Globus pallidus (tissue), 1 donor: Measurements from ENCODE around the gene LRRTM3.

Experiments
- DNase-seq: peaks from one replicate; pipeline ENCODE4 v3.0.0-alpha.2; 2015; ENCODE audit warnings: low spot score

The LRRTM3 gene

DNA sequence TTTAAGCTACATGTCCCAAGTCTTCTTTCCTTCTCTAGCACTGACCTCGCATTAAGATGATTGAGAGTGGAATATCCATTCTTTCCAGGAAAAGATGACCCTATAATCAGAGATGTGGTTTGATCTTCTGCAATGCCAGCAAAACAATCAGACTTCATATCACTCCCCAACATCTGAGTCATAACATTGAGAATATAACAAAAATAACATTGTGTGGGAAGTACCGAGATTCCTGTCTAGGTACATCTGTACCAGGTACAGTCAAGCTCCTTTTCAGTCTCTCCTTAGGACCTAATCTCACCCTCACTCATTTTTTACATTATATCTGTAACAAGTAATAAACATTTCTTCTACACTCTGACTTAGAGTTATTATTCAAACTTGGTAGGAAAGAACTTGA, 201.6 kb downstream of the LRRTM3 start:
- DNase-seq = no peak

DNA sequence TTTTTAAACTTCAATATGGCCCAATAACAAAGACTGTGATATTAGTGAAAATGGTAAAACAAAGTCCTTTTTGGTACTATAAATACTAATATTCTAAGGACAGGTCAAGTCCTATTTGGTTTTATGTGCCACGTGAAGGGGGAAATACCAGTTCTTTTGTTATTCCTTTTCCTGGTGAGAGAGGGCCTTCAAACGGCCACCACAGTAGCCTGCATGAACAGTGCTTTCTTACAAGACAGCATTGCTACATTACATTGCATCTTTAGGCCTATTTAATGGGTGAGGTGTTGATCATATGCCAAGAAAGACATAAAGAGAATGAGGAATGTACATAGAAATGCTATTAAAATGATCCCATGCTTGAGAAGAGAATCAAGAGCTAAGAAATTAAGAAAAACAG, 214.8 kb downstream of the LRRTM3 start:
- no peak for DNase-seq

DNA sequence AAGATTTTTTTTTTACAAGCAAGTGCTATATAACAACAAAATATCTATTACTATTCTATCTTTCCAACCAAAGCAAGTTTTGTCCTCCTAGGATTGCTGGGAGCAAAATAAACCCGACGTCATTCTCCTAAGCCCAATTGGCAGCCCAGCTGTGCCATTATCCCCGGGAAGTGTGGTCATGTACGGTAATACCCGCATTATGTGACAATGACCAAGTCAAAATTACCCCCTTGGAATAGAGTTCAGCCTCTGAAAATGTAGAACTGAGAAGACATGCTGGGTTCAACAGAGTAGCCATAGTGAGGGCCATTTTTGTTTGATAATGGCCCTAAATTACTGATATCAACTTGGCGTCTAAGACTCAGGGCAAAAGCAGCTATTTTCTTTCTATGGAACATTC, 215.5 kb downstream of the LRRTM3 start:
- no peak for DNase-seq

DNA sequence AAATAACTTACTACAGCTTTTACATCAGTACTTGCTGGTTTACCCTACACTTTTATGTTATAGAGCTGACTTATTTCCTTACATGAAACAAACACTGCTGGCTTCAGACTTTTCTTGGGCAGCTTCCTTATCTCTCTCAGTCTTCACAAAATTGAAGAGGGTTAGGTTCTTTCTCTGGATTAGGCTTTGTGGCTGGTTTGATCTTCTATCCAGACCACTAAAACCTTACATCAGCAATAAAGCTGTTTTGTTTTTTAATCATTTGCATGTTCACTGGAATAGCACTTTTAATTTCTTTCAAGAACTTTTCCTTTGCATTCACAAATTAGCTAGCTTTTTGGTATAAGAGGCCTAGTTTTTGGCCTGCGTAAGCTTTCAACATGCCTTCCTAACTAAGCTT, 218.7 kb downstream of the LRRTM3 start:
- DNase-seq = no peak
